SK-N-SH (cell line): ENCODE measurements around the gene ABHD13. TPM values are rescaled to one million over a fixed set of nuclear protein-coding genes. Genes with fewer than 3 reads are reported as not detected.

Source experiments
- CTCF ChIA-PET: fragments of 300-600, 350-600 bp; formaldehyde crosslinking; extraction: SDS; loops from one replicate; lab custom pipeline; 2021; lab: Yijun Ruan, JAX
- POLR2A ChIA-PET: fragments of 350-600 bp; sonication (Branson Sonifier 250); formaldehyde crosslinking; extraction: SDS; loops from one replicate; lab custom pipeline; 2020; ENCODE audit warnings: antibody characterized with exemption, inconsistent platforms; lab: Yijun Ruan, JAX
- DNase-seq: peaks from one replicate; pipeline ENCODE4 v3.0.0; 2012
- H2AFZ ChIP-seq: fragments of 200-600 bp; sonication (generic); 2 replicates; pipeline ENCODE4 v1.8.1; 2016; ENCODE audit warnings: antibody characterized with exemption, mild to moderate bottlenecking, low read depth
- H3F3A ChIP-seq: fragments of 200-600 bp; sonication (generic); replicated peaks from 2 replicates; pipeline ENCODE3; 2016; ENCODE audit warnings: antibody characterized with exemption, mild to moderate bottlenecking; ENCODE audit not compliant: insufficient read depth
- H3K27ac ChIP-seq, 2 experiments: fragments of 200-500 bp in 1 of 2; fragments of 200-600 bp in 1 of 2; sonication (Bioruptor generic) in 1 of 2; sonication (generic), shearing (Covaris generic) in 1 of 2; 2 replicates each; pipeline versions ENCODE4 v1.5.1 to v1.6.1; 2014 to 2016; ENCODE audit warnings: low read depth in 2 of 2, inconsistent platforms in 1 of 2, low read length in 1 of 2, mild to moderate bottlenecking in 1 of 2, mixed read lengths in 1 of 2
- H3K27me3 ChIP-seq: fragments of 200-600 bp; sonication (generic), shearing (Covaris generic); 2 replicates; pipeline ENCODE4 v1.6.1; 2016; ENCODE audit warnings: mixed run types; ENCODE audit not compliant: insufficient read depth
- H3K36me3 ChIP-seq, 2 experiments: fragments of 200-500 bp in 1 of 2; fragments of 200-600 bp in 1 of 2; sonication (Bioruptor generic) in 1 of 2; sonication (generic) in 1 of 2; replicated peaks in 1 of 2; 2 replicates each; pipeline versions ENCODE3 to v1.5.1; 2014 to 2016; ENCODE audit warnings: low read length in 1 of 2, mild to moderate bottlenecking in 1 of 2; ENCODE audit not compliant: insufficient read depth in 2 of 2, control insufficient read depth in 1 of 2
- H3K4me1 ChIP-seq, 2 experiments: fragments of 200-500 bp in 1 of 2; fragments of 200-600 bp in 1 of 2; sonication (Bioruptor generic) in 1 of 2; sonication (generic), shearing (Covaris generic) in 1 of 2; 2 replicates each; pipeline versions ENCODE4 v1.5.1 to v1.6.1; 2014 to 2016; ENCODE audit warnings: low read depth in 1 of 2, low read length in 1 of 2, mixed run types in 1 of 2; ENCODE audit not compliant: insufficient read depth in 2 of 2, control insufficient read depth in 1 of 2
- H3K4me2 ChIP-seq: fragments of 200-600 bp; sonication (generic), shearing (Covaris generic); 2 replicates; pipeline ENCODE4 v1.6.1; 2017; ENCODE audit warnings: mixed run types
- H3K4me3 ChIP-seq, 2 experiments: fragments of 200-500 bp in 1 of 2; fragments of 200-600 bp in 1 of 2; sonication (Bioruptor generic) in 1 of 2; sonication (generic), shearing (Covaris generic) in 1 of 2; 2 replicates each; pipeline versions ENCODE4 v1.5.1 to v1.8.1; 2014 to 2016; ENCODE audit warnings: low read depth in 2 of 2, inconsistent platforms in 1 of 2, low read length in 1 of 2, mild to moderate bottlenecking in 1 of 2, mixed read lengths in 1 of 2, moderate library complexity in 1 of 2
- H3K79me2 ChIP-seq: fragments of 200-600 bp; sonication (generic); 2 replicates; pipeline ENCODE4 v1.8.1; 2017; ENCODE audit warnings: mild to moderate bottlenecking; ENCODE audit not compliant: insufficient read depth
- H3K9ac ChIP-seq: fragments of 200-600 bp; sonication (generic); 2 replicates; pipeline ENCODE4 v1.6.1; 2017; ENCODE audit warnings: mixed run types
- H3K9me2 ChIP-seq: fragments of 200-600 bp; sonication (generic); 2 replicates; pipeline ENCODE4 v1.6.1; 2017; ENCODE audit warnings: mixed run types
- H3K9me3 ChIP-seq: fragments of 200-600 bp; sonication (generic); 2 replicates; pipeline ENCODE4 v1.6.1; 2017; ENCODE audit warnings: mixed run types, mild to moderate bottlenecking, moderate library complexity
- H4K20me1 ChIP-seq: fragments of 200-600 bp; sonication (generic); 2 replicates; pipeline ENCODE4 v1.6.1; 2017; ENCODE audit warnings: mild to moderate bottlenecking, mixed run types; ENCODE audit not compliant: insufficient read depth
- FOSL2 ChIP-seq: IDR thresholded peaks from 2 replicates; pipeline ENCODE4 v1.4.0; 2012; ENCODE audit warnings: low read depth, mild to moderate bottlenecking, moderate library complexity, borderline replicate concordance
- FOXJ3 ChIP-seq: sonication (generic); formaldehyde crosslinking; IDR thresholded peaks from 2 replicates; pipeline ENCODE4 v1.5.1; 2020; ENCODE audit warnings: mild to moderate bottlenecking, missing genetic modification reagents
- FOXM1 ChIP-seq: IDR thresholded peaks from 2 replicates; pipeline ENCODE4 v1.4.0; 2012; ENCODE audit warnings: low read depth, mild to moderate bottlenecking
- GATA2 ChIP-seq: sonication (generic); formaldehyde crosslinking; IDR thresholded peaks from 2 replicates; pipeline ENCODE4 v1.5.0; 2020; ENCODE audit warnings: mild to moderate bottlenecking, missing genetic modification reagents
- IRF3 ChIP-seq: fragments of 150-350 bp; IDR thresholded peaks from 2 replicates; pipeline ENCODE4 v1.6.1; 2016; ENCODE audit warnings: mild to moderate bottlenecking, low read depth, low read length
- MAX ChIP-seq: IDR thresholded peaks from 2 replicates; pipeline ENCODE4 v1.4.0; 2012; ENCODE audit warnings: low read depth
- MEF2A ChIP-seq: IDR thresholded peaks from 2 replicates; pipeline ENCODE4 v1.4.0; 2012; ENCODE audit warnings: low read depth, borderline replicate concordance
- MXI1 ChIP-seq: IDR thresholded peaks from 2 replicates; pipeline ENCODE4 v1.6.1; 2012; ENCODE audit warnings: mild to moderate bottlenecking, low read depth, low read length, improper control_type of control experiment
- NFIC ChIP-seq: IDR thresholded peaks from 2 replicates; pipeline ENCODE4 v1.4.0; 2012; ENCODE audit warnings: borderline replicate concordance
- NRF1 ChIP-seq: IDR thresholded peaks from 2 replicates; pipeline ENCODE4 v1.6.1; 2012; ENCODE audit warnings: low read depth, mild to moderate bottlenecking, low read length
- PBX3 ChIP-seq: IDR thresholded peaks from 2 replicates; pipeline ENCODE4; 2012
- POLR2AphosphoS5 ChIP-seq: IDR thresholded peaks from 2 replicates; pipeline ENCODE4 v1.6.1; 2012; ENCODE audit warnings: low read depth, low read length
- SMC3 ChIP-seq: IDR thresholded peaks from 2 replicates; pipeline ENCODE4 v1.6.1; 2012; ENCODE audit warnings: low read depth, low read length, improper control_type of control experiment
- TCF12 ChIP-seq: IDR thresholded peaks from 2 replicates; pipeline ENCODE4 v1.4.0; 2012
- USF2 ChIP-seq: fragments of 150-350 bp; IDR thresholded peaks from 2 replicates; pipeline ENCODE4 v1.6.1; 2017; ENCODE audit warnings: antibody characterized with exemption, low read length, low read depth, borderline replicate concordance
- ZBTB33 ChIP-seq: IDR thresholded peaks from 2 replicates; pipeline ENCODE4 v1.4.0; 2012; ENCODE audit warnings: low read depth, borderline replicate concordance
- WGBS: methylation state at CpG from one replicate; pipeline ENCODE4 v1.1.6; 2017; ENCODE audit warnings: low lambda C conversion rate; 5-methylcytosine and 5-hydroxymethylcytosine counted together
- polyA plus RNA-seq, 3 experiments: library from polyadenylated mRNA; depleted of rRNA; stranded (reverse); fragments of >200 nt; gene quantifications; 2 replicates each; pipeline ENCODE4 v1.2.3, GENCODE V29; 2012

Gene ABHD13
- polyA plus RNA-seq, 1 of the 3 experiments (the other 2 are of a cell fraction) = 2.9 TPM

- ChIA-PET POLR2A (no interaction called here), CTCF (interaction anchor here (0.9 kb wide), 1 partner anchor 18 kb away, joined by 3 read pairs; no protein-coding TSS in a partner anchor)
- Histone ChIP-seq H3K4me3 (no peak overlapping the region), H3K9ac (no peak overlapping the region), H3K79me2 (no peaks in the 10 kb centered on the region), H4K20me1 (no peaks in the 10 kb centered on the region), H3K4me1 (no peaks in the 10 kb centered on the region), H2AFZ (no peak overlapping the region), H3K4me2 (no peak overlapping the region), H3K36me3 (no peaks in the 10 kb centered on the region), H3F3A (no peaks in the 10 kb centered on the region), H3K9me3 (no peaks in the 10 kb centered on the region), H3K9me2 (no peaks in the 10 kb centered on the region), H3K27me3 (no peaks in the 10 kb centered on the region), H3K27ac (no peak overlapping the region)
- no peak for DNase-seq
- TF ChIP-seq ZBTB33 = no peak
- TF ChIP-seq IRF3 = no peak
- no peak for TF ChIP-seq FOSL2
- no peak for TF ChIP-seq TCF12
- no peak for TF ChIP-seq NFIC
- no peak for TF ChIP-seq MEF2A
- TF ChIP-seq NRF1 = no peak
- TF ChIP-seq GATA2 (CRISPR knock-in tag) = no peak
- TF ChIP-seq PBX3 = no peak
- TF ChIP-seq POLR2AphosphoS5 = no peak
- TF ChIP-seq MXI1 = no peak
- TF ChIP-seq FOXJ3 (CRISPR knock-in tag) = no peak
- no peak for TF ChIP-seq FOXM1
- TF ChIP-seq SMC3 = no peak
- no peak for TF ChIP-seq USF2
- TF ChIP-seq MAX = no peak
- 0% methylated on average over 1 of the region's 1 CpG for WGBS
Observed at GRCh38 chr13:108195146-108195545, 23.0 kb upstream of the ABHD13 start.
